ENCODE measurements around the gene MDH1B. TPM values are rescaled to one million over a fixed set of nuclear protein-coding genes. Genes with fewer than 3 reads are reported as not detected.

The MDH1B gene
- total RNA-seq, 2 donors from 2014 or later: 0.37 to 0.50 TPM

DNA sequence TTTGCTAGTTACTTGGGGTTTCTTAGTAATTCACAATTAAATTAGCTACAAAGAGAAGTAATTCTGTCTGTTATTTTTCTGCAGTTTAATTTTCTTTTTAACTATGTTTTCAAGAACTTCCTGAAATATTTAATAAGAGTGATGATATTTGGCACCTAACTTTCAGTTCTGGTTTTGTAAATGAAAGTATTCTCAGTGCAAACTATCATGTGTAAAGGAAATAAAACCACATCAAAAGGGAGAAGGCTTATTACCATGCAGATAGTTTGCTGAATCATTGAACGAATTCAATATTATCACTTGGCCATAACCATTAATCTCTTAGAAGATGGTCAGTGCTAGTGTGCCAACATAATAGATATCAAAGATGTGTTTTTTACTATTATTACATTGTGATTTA is 76.1 kb downstream of the MDH1B start:
- TF ChIP-seq CTCF (IDR thresholded peaks at IDR 0.05): no peak

GRCh38 chr2:206688453-206688852 is 76.7 kb downstream of the MDH1B start:
- H3K9me3 ChIP-seq: no peaks in the 10 kb centered on the region
- H3K27me3 ChIP-seq: no peaks in the 10 kb centered on the region
- H3K4me1 ChIP-seq: no peaks in the 10 kb centered on the region
- DNase-seq: no peak
- H3K36me3 ChIP-seq: no peaks in the 10 kb centered on the region
- TF ChIP-seq CTCF (IDR thresholded peaks at IDR 0.05): no peak
- no peak overlapping the region for H3K9ac ChIP-seq (ENCODE audit: low read depth in 2 of 2, low read length in 2 of 2)
- H3K4me3 ChIP-seq: no peak overlapping the region
- intact Hi-C loops (cut with DNase I): no loop called here
- H3K27ac ChIP-seq: no peak overlapping the region

More for the DNA sequence above, 76.1 kb downstream of the MDH1B start:
- H3K4me3 ChIP-seq: no peak overlapping the region
- H3K27ac ChIP-seq: no peak overlapping the region
- H3K36me3 ChIP-seq: no peaks in the 10 kb centered on the region
- H3K9me3 ChIP-seq: no peaks in the 10 kb centered on the region
- intact Hi-C loops (cut with DNase I): no loop called here
- no peak for DNase-seq
- no peak overlapping the region for H3K9ac ChIP-seq (ENCODE audit: low read depth in 2 of 2, low read length in 2 of 2)
- H3K27me3 ChIP-seq: no peaks in the 10 kb centered on the region
- H3K4me1 ChIP-seq: no peaks in the 10 kb centered on the region

Small RNA genes within 50 kb of the gene (microRNA-seq; reads per million reads assigned to microRNA genes)
- not detected for gene MIR3130-1
- not detected for gene MIR3130-2

Other genes starting within 250 kb of the MDH1B start
- not detected for gene FAM237A, start 122.8 kb downstream of the MDH1B start, total RNA-seq
- not detected for gene DYTN, start 46.9 kb downstream of the MDH1B start, total RNA-seq
- gene FASTKD2, start 278 bp upstream of the MDH1B start, total RNA-seq: 10 to 100 TPM; 18.1 to 23.8 TPM
- not detected for gene CPO, start 174.2 kb upstream of the MDH1B start, total RNA-seq